Measurements from ENCODE around the gene EVI5. TPM values are rescaled to one million over a fixed set of nuclear protein-coding genes. Genes with fewer than 3 reads are reported as not detected.
A peak's percentile ranks its signal among the peaks of the same experiment; 100 is the strongest.

EVI5 gene
- total RNA-seq, 1 donor from 2014 or later: 29.7 TPM

- Histone ChIP-seq H3K9me3 (no peaks in the 10 kb centered on the region), H3K36me3 (no peaks in the 10 kb centered on the region), H3K27me3 (peaks cover 26% of the 10 kb centered on the region), H3K4me3 (no peak overlapping the region), H3K4me1 (peaks cover 35% of the 10 kb centered on the region), H3K27ac (no peak overlapping the region)
- intact Hi-C loops (cut with DNase I): no loop called here
- no peak for TF ChIP-seq POLR2A (IDR thresholded peaks at IDR 0.05)
- no peak for TF ChIP-seq CTCF (IDR thresholded peaks at IDR 0.05)
- TF ChIP-seq POLR2AphosphoS5 (IDR thresholded peaks at IDR 0.05; ENCODE audit: insufficient read depth in 1 of 2, low read depth in 1 of 2): no peak
- no peak for DNase-seq (ENCODE audit: extremely low spot score in 2 of 2)
Observed at GRCh38 chr1:92488416-92488815, 296.5 kb downstream of the EVI5 start.

GRCh38 chr1:92487078-92487605, 297.8 kb downstream of the EVI5 start:
- Histone ChIP-seq H3K27ac (no peak overlapping the region), H3K27me3 (peaks cover 35% of the 10 kb centered on the region), H3K9me3 (no peaks in the 10 kb centered on the region), H3K4me3 (peak overlapping the region; percentile 39 to 49), H3K36me3 (no peaks in the 10 kb centered on the region), H3K4me1 (peaks cover 48% of the 10 kb centered on the region)
- TF ChIP-seq POLR2A (IDR thresholded peaks at IDR 0.05) (no peak), CTCF (IDR thresholded peaks at IDR 0.05) (no peak), POLR2AphosphoS5 (IDR thresholded peaks at IDR 0.05; ENCODE audit: insufficient read depth in 1 of 2, low read depth in 1 of 2) (no peak)
- intact Hi-C loops (cut with DNase I): no loop called here
- DNase-seq (ENCODE audit: extremely low spot score in 2 of 2): no peak

GRCh38 chr1:92486251-92487077, 298.4 kb downstream of the EVI5 start, which contains the start of gene GFI1:
GFI1 (minus strand) TSS chr1:92486925; CDS start chr1:92483487, 3,438 bp downstream.
- Histone ChIP-seq H3K4me3 (peak within 1 kb of the TSS; percentile 39 to 49), H3K36me3 (no peaks in the 10 kb centered on the region), H3K27me3 (peaks cover 38% of the 10 kb centered on the region), H3K27ac (peak within 1 kb of the TSS; percentile 12), H3K9me3 (no peaks in the 10 kb centered on the region), H3K4me1 (peaks cover 55% of the 10 kb centered on the region)
- DNase-seq (ENCODE audit: extremely low spot score in 2 of 2): no peak
- TF ChIP-seq POLR2AphosphoS5 (IDR thresholded peaks at IDR 0.05; ENCODE audit: insufficient read depth in 1 of 2, low read depth in 1 of 2) (no peak), CTCF (IDR thresholded peaks at IDR 0.05) (no peak), POLR2A (IDR thresholded peaks at IDR 0.05) (no peak)
- intact Hi-C loops (cut with DNase I): no loop called here

GRCh38 chr1:92485381-92486250, 299.3 kb downstream of the EVI5 start:
- peaks cover 61% of the 10 kb centered on the region for H3K4me1 ChIP-seq
- intact Hi-C loops (cut with DNase I): no loop called here
- no peaks in the 10 kb centered on the region for H3K36me3 ChIP-seq
- TF ChIP-seq CTCF (IDR thresholded peaks at IDR 0.05) (no peak), POLR2AphosphoS5 (IDR thresholded peaks at IDR 0.05; ENCODE audit: insufficient read depth in 1 of 2, low read depth in 1 of 2) (peak in 1 of 2 donors; percentile 42), POLR2A (IDR thresholded peaks at IDR 0.05) (no peak)
- H3K9me3 ChIP-seq: no peaks in the 10 kb centered on the region
- H3K4me3 ChIP-seq: peak overlapping the region; percentile 39 to 49
- peak overlapping the region; percentile 12 for H3K27ac ChIP-seq
- H3K27me3 ChIP-seq: peaks cover 38% of the 10 kb centered on the region
- no peak for DNase-seq (ENCODE audit: extremely low spot score in 2 of 2)
